Measurements from ENCODE around the gene TAOK3. TPM values are rescaled to one million over a fixed set of nuclear protein-coding genes. Genes with fewer than 3 reads are reported as not detected.

Gene TAOK3
- total RNA-seq, 1 donor from 2014 or later: 39.3 TPM

- H3K4me3 ChIP-seq: no peak overlapping the region
- H3K9me3 ChIP-seq: no peaks in the 10 kb centered on the region
- no peak overlapping the region for H3K27ac ChIP-seq
- H3K27me3 ChIP-seq: no peaks in the 10 kb centered on the region
- H3K4me1 ChIP-seq: peaks cover 5% of the 10 kb centered on the region in 2 donors
- DNase-seq (ENCODE audit: low spot score in 2 of 2): no peak
- no peaks in the 10 kb centered on the region for H3K36me3 ChIP-seq
- intact Hi-C loops (cut with DNase I): no loop called here
- TF ChIP-seq CTCF (IDR thresholded peaks at IDR 0.05): no peak
These were observed 68.6 kb downstream of the TAOK3 start for GRCh38 chr12:118304093-118304492.

GRCh38 chr12:118302053-118302452 is 70.7 kb downstream of the TAOK3 start:
- Histone ChIP-seq H3K27me3 (no peaks in the 10 kb centered on the region), H3K4me3 (no peak overlapping the region), H3K36me3 (no peaks in the 10 kb centered on the region), H3K27ac (no peak overlapping the region), H3K4me1 (peaks cover 0 to 5% of the 10 kb centered on the region in 2 donors), H3K9me3 (no peaks in the 10 kb centered on the region)
- no peak for DNase-seq (ENCODE audit: low spot score in 2 of 2)
- TF ChIP-seq CTCF (IDR thresholded peaks at IDR 0.05): no peak
- intact Hi-C loops (cut with DNase I): no loop called here

- Histone ChIP-seq H3K9me3 (no peaks in the 10 kb centered on the region), H3K4me3 (no peak overlapping the region), H3K36me3 (no peaks in the 10 kb centered on the region), H3K27me3 (no peaks in the 10 kb centered on the region), H3K4me1 (no peaks in the 10 kb centered on the region), H3K27ac (no peak overlapping the region)
- TF ChIP-seq CTCF (IDR thresholded peaks at IDR 0.05): no peak
- intact Hi-C loops (cut with DNase I): no loop called here
- no peak for DNase-seq (ENCODE audit: low spot score in 2 of 2)
These were observed 72.8 kb downstream of the TAOK3 start for GRCh38 chr12:118299791-118300460.

GRCh38 chr12:118297284-118297683 is 75.4 kb downstream of the TAOK3 start:
- H3K4me1 ChIP-seq: no peaks in the 10 kb centered on the region
- H3K9me3 ChIP-seq: no peaks in the 10 kb centered on the region
- H3K27me3 ChIP-seq: no peaks in the 10 kb centered on the region
- DNase-seq (ENCODE audit: low spot score in 2 of 2): no peak
- no peaks in the 10 kb centered on the region for H3K36me3 ChIP-seq
- intact Hi-C loops (cut with DNase I): no loop called here
- no peak overlapping the region for H3K27ac ChIP-seq
- TF ChIP-seq CTCF (IDR thresholded peaks at IDR 0.05): no peak
- no peak overlapping the region for H3K4me3 ChIP-seq

- no peak overlapping the region for H3K27ac ChIP-seq
- no peaks in the 10 kb centered on the region for H3K27me3 ChIP-seq
- no peaks in the 10 kb centered on the region for H3K4me1 ChIP-seq
- DNase-seq (ENCODE audit: low spot score in 2 of 2): no peak
- no peaks in the 10 kb centered on the region for H3K36me3 ChIP-seq
- TF ChIP-seq CTCF (IDR thresholded peaks at IDR 0.05): no peak
- H3K9me3 ChIP-seq: no peaks in the 10 kb centered on the region
- intact Hi-C loops (cut with DNase I): no loop called here
- no peak overlapping the region for H3K4me3 ChIP-seq
These were observed 79.9 kb downstream of the TAOK3 start for GRCh38 chr12:118292836-118293235.

GRCh38 chr12:118290130-118290529 is 82.6 kb downstream of the TAOK3 start:
- no peak for TF ChIP-seq CTCF (IDR thresholded peaks at IDR 0.05)
- Histone ChIP-seq H3K36me3 (no peaks in the 10 kb centered on the region), H3K9me3 (no peaks in the 10 kb centered on the region), H3K27me3 (no peaks in the 10 kb centered on the region), H3K4me3 (no peak overlapping the region), H3K27ac (no peak overlapping the region), H3K4me1 (no peaks in the 10 kb centered on the region)
- intact Hi-C loops (cut with DNase I): no loop called here
- no peak for DNase-seq (ENCODE audit: low spot score in 2 of 2)

All from ascending aorta (tissue), 2 donors.